Suppressor macrophage treated with lipopolysaccharide for 1 hour (primary cell): ENCODE measurements around the gene FRAT1.
A peak's percentile ranks its signal among the peaks of the same experiment; 100 is the strongest.
"Not testable (repeated sequence)": the region's sequence is repeated elsewhere in the genome, so short reads cannot be mapped to it uniquely, and the experiment has no call there.

Experiments used
- DNase-seq, 3 donors: peaks; one replicate each; pipeline ENCODE4 v3.0.0-alpha.2; 2020 to 2022

FRAT1 gene

GRCh38 chr10:97318772-97319651 lies at the start of gene FRAT1:
FRAT1 (plus strand) TSS chr10:97319271; CDS start chr10:97319454, 183 bp downstream.
- DNase-seq: peak; percentile 90 to 97 (median 93)

- DNase-seq: no peak
These were observed 48.4 kb upstream of the FRAT1 start for GRCh38 chr10:97270523-97271154.

- no peak for DNase-seq
These were observed 45.4 kb upstream of the FRAT1 start for GRCh38 chr10:97273700-97274099.

GRCh38 chr10:97274828-97275227 lies 44.2 kb upstream of the FRAT1 start:
- DNase-seq: no peak

GRCh38 chr10:97277551-97277950 lies 41.5 kb upstream of the FRAT1 start:
- no peak for DNase-seq

- peak; percentile 60 to 83 (median 81) for DNase-seq
These were observed 40.5 kb upstream of the FRAT1 start for GRCh38 chr10:97278491-97278989.

GRCh38 chr10:97279121-97279815 lies 39.8 kb upstream of the FRAT1 start:
- DNase-seq: peak; percentile 45 to 63 (median 59)

GRCh38 chr10:97280783-97281182 lies 38.3 kb upstream of the FRAT1 start:
- DNase-seq: no peak

GRCh38 chr10:97290076-97290475 lies 29.0 kb upstream of the FRAT1 start:
- not testable (repeated sequence) for DNase-seq

- DNase-seq: not testable (repeated sequence)
These were observed 28.3 kb upstream of the FRAT1 start for GRCh38 chr10:97290576-97291356.

- no peak for DNase-seq
These were observed 27.5 kb upstream of the FRAT1 start for GRCh38 chr10:97291357-97292096.

GRCh38 chr10:97292097-97292861 lies 26.8 kb upstream of the FRAT1 start, which contains the start of gene ARHGAP19:
ARHGAP19 (minus strand) TSS chr10:97292637; CDS start chr10:97292627, 10 bp downstream.
- peak; percentile 97 to 99 (median 99) for DNase-seq

GRCh38 chr10:97292862-97293198 lies 26.2 kb upstream of the FRAT1 start:
- no peak for DNase-seq

GRCh38 chr10:97297556-97298222 lies 21.4 kb upstream of the FRAT1 start:
- DNase-seq: no peak

GRCh38 chr10:97298223-97298571 lies 20.9 kb upstream of the FRAT1 start:
- DNase-seq: no peak

GRCh38 chr10:97300980-97301379 lies 18.1 kb upstream of the FRAT1 start:
- no peak for DNase-seq

- no peak for DNase-seq
These were observed 16.8 kb upstream of the FRAT1 start for GRCh38 chr10:97302088-97302791.

GRCh38 chr10:97307441-97307840 lies 11.6 kb upstream of the FRAT1 start:
- DNase-seq: peak; percentile 60 to 68 (median 67)

- DNase-seq: no peak
These were observed 10.9 kb upstream of the FRAT1 start for GRCh38 chr10:97307866-97308780.
